Esophagus squamous epithelium (tissue), 5 donors: ENCODE data around the gene PLBD1. TPM values are rescaled to one million over a fixed set of nuclear protein-coding genes. Genes with fewer than 3 reads are reported as not detected.

Source experiments
- DNase-seq: peaks from one replicate; lab custom pipeline; 2025; lab: John Stamatoyannopoulos, UW
- H3K27ac ChIP-seq, 4 donors: fragments of 200-600 bp; sonication (generic); one replicate each; pipeline ENCODE4 v1.5.1; 2016 to 2019; ENCODE audit warnings: mild to moderate bottlenecking in 1 of 4
- H3K27me3 ChIP-seq, 4 donors: fragments of 200-600 bp; sonication (generic); 1 replicate in 3 of 4; 2 replicates in 1 of 4; pipeline versions ENCODE4 v1.5.1 to v1.6.0; 2017 to 2021; ENCODE audit warnings: antibody characterized with exemption in 1 of 4
- H3K36me3 ChIP-seq, 3 donors: fragments of 200-600 bp; sonication (generic); one replicate each; pipeline ENCODE4 v1.5.1; 2016 to 2019
- H3K4me1 ChIP-seq, 3 donors: fragments of 200-600 bp; sonication (generic); one replicate each; pipeline ENCODE4 v1.5.1; 2017 to 2019
- H3K4me3 ChIP-seq, 4 donors: fragments of 200-600 bp; sonication (generic); 1 replicate in 3 of 4; 2 replicates in 1 of 4; pipeline ENCODE4 v1.5.1; 2016 to 2019; ENCODE audit warnings: mild to moderate bottlenecking in 2 of 4, moderate library complexity in 1 of 4
- H3K9me3 ChIP-seq, 3 donors: fragments of 200-600 bp; sonication (generic); one replicate each; pipeline ENCODE4 v1.5.1; 2016 to 2019
- POLR2A ChIP-seq, 4 donors: fragments of 450-650 bp; IDR thresholded peaks; one replicate each; pipeline ENCODE4 v1.6.1; 2017; ENCODE audit warnings: antibody characterized with exemption in 4 of 4, mild to moderate bottlenecking in 4 of 4, moderate library complexity in 3 of 4
- WGBS, 2 donors: methylation state at CpG; one replicate each; pipeline ENCODE4 v1.1.5; 2018; 5-methylcytosine and 5-hydroxymethylcytosine counted together
- intact Hi-C: fragments of 100-400 bp; cut with DNase I; formaldehyde crosslinking; loops from one replicate; pipeline ENCODE4 v1.15.0; 2022
- total RNA-seq, 4 donors: library from RNA; depleted of rRNA; stranded (reverse); fragments of >200 nt; gene quantifications; one replicate each; pipeline ENCODE4 v1.1.0, GENCODE V29; 2016
- TF ChIP-seq, protein P1 (sequence below), 6 experiments: fragments of 450-650 bp in 4 of 6; fragments of 200-600 bp in 2 of 6; sonication (generic) in 2 of 6; IDR thresholded peaks; one replicate each; pipeline ENCODE4 v1.5.1; 2016 to 2019; ENCODE audit warnings: antibody characterized with exemption in 6 of 6, mild to moderate bottlenecking in 4 of 6, moderate library complexity in 4 of 6
- donor health status: DM: yes; HTN: yes; CAD: no.

Gene PLBD1
- total RNA-seq, 4 donors from 2014 or later, result 32.4 to 71.8 (median 56.5) TPM

DNA sequence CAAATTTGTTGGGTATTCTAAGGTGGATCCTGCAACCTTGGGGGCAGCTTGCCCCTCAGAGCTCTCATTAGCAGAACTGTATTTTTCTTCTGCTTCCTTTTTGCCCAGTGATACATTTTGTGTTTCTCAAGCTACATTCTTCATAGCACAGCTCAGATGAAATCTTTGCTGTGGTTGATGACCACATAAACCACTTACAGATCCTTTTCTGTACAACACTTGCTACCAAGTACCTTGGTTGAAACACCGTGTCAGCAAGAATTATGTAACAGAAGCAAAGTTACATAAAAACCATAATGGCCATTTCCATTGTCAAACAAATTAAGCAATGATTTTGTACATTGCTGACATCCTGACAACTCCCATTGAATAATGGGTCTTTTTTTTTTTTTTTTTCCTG, 9.7 kb upstream of the PLBD1 start:
- no peaks in the 10 kb centered on the region for H3K9me3 ChIP-seq
- intact Hi-C loops, result no loop called here
- H3K27me3 ChIP-seq, result no peaks in the 10 kb centered on the region
- peaks cover 0 to 36% (median 0%) of the 10 kb centered on the region in 3 donors for H3K4me1 ChIP-seq
- WGBS, 2 donors, result 60 to 65% methylated on average over 1 of the region's 1 CpG
- H3K27ac ChIP-seq, result no peak overlapping the region
- H3K36me3 ChIP-seq, result no peaks in the 10 kb centered on the region
- TF ChIP-seq, protein P1, sequence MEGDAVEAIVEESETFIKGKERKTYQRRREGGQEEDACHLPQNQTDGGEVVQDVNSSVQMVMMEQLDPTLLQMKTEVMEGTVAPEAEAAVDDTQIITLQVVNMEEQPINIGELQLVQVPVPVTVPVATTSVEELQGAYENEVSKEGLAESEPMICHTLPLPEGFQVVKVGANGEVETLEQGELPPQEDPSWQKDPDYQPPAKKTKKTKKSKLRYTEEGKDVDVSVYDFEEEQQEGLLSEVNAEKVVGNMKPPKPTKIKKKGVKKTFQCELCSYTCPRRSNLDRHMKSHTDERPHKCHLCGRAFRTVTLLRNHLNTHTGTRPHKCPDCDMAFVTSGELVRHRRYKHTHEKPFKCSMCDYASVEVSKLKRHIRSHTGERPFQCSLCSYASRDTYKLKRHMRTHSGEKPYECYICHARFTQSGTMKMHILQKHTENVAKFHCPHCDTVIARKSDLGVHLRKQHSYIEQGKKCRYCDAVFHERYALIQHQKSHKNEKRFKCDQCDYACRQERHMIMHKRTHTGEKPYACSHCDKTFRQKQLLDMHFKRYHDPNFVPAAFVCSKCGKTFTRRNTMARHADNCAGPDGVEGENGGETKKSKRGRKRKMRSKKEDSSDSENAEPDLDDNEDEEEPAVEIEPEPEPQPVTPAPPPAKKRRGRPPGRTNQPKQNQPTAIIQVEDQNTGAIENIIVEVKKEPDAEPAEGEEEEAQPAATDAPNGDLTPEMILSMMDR (IDR thresholded peaks at IDR 0.05), result no peak
- H3K4me3 ChIP-seq, result no peak overlapping the region
- no peak for DNase-seq

DNA sequence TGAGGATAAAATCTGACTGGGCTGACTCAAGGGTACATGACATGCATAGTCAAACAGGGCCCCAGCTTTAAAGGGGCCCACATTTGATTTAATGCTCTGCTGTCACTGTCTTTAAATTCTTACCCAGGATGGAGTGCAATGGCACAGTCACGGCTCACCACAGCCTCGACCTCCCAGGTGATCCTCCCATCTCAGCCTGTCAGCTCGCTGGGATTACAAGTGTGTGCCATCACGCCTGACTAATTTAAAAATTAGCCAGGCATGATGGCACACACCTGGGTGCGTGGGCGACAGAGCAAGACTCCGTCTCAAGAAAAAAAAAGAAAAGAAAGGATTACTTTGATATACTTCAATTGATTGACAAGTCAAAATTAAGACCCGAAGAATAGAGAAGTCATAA, 9.2 kb upstream of the PLBD1 start:
- no peak overlapping the region for H3K4me3 ChIP-seq
- TF ChIP-seq POLR2A (IDR thresholded peaks at IDR 0.05), result no peak
- TF ChIP-seq, protein P1 (IDR thresholded peaks at IDR 0.05), result no peak
- intact Hi-C loops, result no loop called here
- no peak overlapping the region for H3K27ac ChIP-seq
- no peaks in the 10 kb centered on the region for H3K27me3 ChIP-seq
- no peaks in the 10 kb centered on the region for H3K9me3 ChIP-seq
- DNase-seq, result no peak
- no peaks in the 10 kb centered on the region for H3K36me3 ChIP-seq
- 75% methylated on average over 8 of the region's 8 CpGs for WGBS, 2 donors
- peaks cover 0 to 32% (median 0%) of the 10 kb centered on the region in 3 donors for H3K4me1 ChIP-seq

GRCh38 chr12:14575585-14575984, 7.9 kb upstream of the PLBD1 start:
- no peak for TF ChIP-seq POLR2A (IDR thresholded peaks at IDR 0.05)
- TF ChIP-seq, protein P1 (IDR thresholded peaks at IDR 0.05), result no peak
- Histone ChIP-seq H3K4me3 (no peak overlapping the region), H3K4me1 (peaks cover 0 to 22% (median 0%) of the 10 kb centered on the region in 3 donors), H3K27ac (no peak overlapping the region), H3K36me3 (no peaks in the 10 kb centered on the region), H3K9me3 (no peaks in the 10 kb centered on the region), H3K27me3 (no peaks in the 10 kb centered on the region)
- intact Hi-C loops, result no loop called here
- 86 to 100% methylated on average over 1 of the region's 1 CpG for WGBS, 2 donors
- no peak for DNase-seq

- no peaks in the 10 kb centered on the region for H3K27me3 ChIP-seq
- H3K9me3 ChIP-seq, result no peaks in the 10 kb centered on the region
- no peak overlapping the region for H3K4me3 ChIP-seq
- no peak for TF ChIP-seq POLR2A (IDR thresholded peaks at IDR 0.05)
- TF ChIP-seq, protein P1 (IDR thresholded peaks at IDR 0.05), result no peak
- 59 to 75% methylated on average over 5 of the region's 5 CpGs for WGBS, 2 donors
- H3K27ac ChIP-seq, result no peak overlapping the region
- intact Hi-C loops, result no loop called here
- no peaks in the 10 kb centered on the region for H3K36me3 ChIP-seq
- H3K4me1 ChIP-seq, result peaks cover 3 to 22% (median 6%) of the 10 kb centered on the region in 3 donors
- DNase-seq, result no peak
Measured at GRCh38 chr12:14573118-14573517, 5.4 kb upstream of the PLBD1 start.

DNA sequence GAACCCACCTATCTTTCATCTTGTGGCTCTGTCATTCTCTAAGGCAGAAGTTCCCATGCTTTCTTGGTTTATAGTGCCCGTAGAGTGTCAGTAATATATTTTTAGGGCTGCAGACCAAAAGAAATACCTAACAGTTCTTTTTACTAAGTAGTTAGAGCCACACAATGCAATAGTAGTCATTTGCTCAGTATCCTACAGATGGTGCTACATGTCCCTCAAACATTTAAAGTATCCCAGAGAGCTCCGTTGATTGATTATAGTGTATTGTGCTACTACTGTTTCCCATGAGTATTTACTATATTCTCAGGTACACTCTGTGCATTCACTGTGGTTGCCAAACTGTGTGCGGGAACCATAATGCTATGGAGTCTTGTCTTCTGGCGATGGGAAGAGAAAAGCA, 4.7 kb upstream of the PLBD1 start:
- Histone ChIP-seq H3K27me3 (no peaks in the 10 kb centered on the region), H3K4me3 (no peak overlapping the region), H3K9me3 (no peaks in the 10 kb centered on the region), H3K27ac (no peak overlapping the region), H3K4me1 (peaks cover 3 to 29% (median 6%) of the 10 kb centered on the region in 3 donors), H3K36me3 (no peaks in the 10 kb centered on the region)
- WGBS, 2 donors, result 86% methylated on average over 4 of the region's 4 CpGs
- DNase-seq, result no peak
- intact Hi-C loops, result no loop called here
- TF ChIP-seq, protein P1 (IDR thresholded peaks at IDR 0.05), result peak in 2 of 6 experiments; percentile 8 to 19
- no peak for TF ChIP-seq POLR2A (IDR thresholded peaks at IDR 0.05)
